HG03460 (cell line): ENCODE measurements around the gene RAMAC.
"Not testable (repeated sequence)": the region's sequence is repeated elsewhere in the genome, so short reads cannot be mapped to it uniquely, and the experiment has no call there.

Source experiments
- ATAC-seq: cut with Tn5 transposase; IDR thresholded peaks from one replicate; pipeline ENCODE4 v1.9.1; 2021; ENCODE audit not compliant: unreplicated experiment

RAMAC gene

DNA sequence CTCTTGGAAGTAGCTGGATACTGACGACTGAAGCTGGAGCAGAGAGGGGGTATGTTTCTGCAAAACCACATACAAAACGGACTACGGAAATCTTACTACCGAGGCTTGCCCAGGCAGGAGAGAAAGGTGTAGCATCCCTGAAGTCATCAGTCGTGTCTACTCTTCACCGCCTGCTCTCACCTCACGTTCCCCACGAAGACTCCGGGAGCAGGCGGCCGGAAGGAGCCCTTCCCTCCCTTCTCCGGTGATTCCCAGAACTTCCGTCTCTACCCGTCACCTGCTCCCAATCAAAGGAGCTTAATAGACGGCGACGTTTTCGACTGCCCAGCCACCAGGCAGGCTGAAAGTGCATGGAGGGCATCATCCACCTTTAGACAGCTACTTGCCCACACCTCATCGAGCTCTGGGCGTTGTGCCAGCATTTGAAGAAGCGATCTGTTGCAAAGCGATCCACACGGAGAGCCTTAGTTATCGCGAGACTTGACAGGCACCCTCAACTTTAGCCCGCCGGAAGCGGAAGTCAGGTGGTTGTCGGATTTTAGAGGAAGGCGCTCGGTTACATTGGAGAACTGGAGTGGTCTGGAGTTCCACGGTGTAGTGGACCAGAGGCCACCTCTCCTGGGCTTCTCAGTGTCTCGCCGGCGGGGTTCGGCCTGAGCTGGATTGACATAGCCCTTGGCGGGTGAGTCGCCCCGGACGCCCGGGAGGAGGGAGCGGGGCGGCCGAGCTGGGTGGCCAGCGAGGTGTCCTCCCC, at the start of gene RAMAC:
TSS of gene RAMAC (plus strand) at position 523 of the 754 bp plus-strand sequence. CDS start 2,809 bp downstream, outside the sequence.
- ATAC-seq, result peak; percentile 96

DNA sequence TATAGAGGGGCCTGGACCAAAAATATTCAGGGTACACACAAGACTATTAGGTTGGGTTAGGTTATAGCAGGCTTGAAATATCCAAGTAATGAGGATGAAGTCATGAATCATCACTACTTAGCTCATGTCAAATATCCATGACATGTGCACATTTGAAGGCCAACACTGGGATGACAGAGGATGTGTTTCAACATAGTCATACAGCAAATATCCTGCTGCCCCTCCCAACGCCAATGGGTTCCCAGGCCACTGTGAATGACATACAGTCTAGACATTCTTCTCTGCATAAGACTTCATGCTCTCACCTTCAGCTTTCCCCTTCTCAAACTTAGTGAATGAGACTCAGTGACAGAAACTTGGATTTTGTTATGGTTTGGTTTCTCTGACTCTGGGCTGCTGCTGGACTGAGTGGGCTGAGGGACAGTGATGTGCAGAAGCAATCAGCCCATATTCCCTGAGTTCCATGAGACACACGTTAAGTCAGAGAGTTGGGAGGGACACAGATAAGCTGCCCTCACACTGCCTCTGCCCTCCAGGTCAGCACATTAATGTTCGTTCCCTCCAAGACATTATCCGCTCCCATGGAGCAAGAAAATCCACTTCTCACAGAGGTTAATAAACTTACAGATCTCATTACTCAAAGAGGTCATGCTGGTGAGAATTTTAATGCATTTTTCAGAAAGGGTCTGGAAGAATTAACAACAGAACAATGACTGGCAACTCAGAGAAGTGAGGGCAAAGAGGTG, 48.9 kb upstream of the RAMAC start:
- no peak for ATAC-seq

DNA sequence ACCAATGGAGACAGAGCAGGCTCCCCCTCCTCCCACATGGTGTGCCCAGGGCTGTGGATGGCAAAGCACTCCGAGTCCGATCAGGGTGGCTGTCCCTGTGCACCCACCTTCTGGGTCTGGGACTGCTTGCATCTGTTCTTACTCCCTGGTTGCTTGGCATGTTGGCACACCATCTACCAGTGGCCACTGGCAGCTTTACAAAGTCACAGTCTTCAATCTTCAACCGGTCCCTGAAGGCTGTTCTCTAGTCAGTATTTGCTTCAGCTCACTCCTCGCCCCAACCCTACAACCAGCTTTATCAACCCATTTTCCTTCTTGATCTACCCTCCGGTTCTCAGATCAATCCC, 48.3 kb upstream of the RAMAC start:
- no peak for ATAC-seq

DNA sequence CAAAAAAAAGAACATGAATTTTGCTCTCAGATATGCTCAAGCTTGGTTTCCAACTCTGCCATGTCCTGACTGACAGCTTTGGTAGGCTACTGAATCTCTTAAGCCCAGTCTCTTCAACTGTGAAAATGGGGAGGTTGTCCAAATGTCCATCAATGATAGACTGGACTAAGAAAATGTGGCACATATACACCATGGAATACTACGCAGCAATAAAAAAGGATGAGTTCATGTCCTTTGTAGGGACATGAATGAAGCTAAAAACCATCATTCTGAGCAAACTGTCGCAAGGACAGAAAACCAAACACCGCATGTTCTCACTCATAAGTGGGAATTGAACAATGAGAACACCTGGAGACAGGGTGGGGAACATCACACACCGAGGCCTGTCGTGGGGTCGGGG, 46.3 kb upstream of the RAMAC start:
- not testable (repeated sequence) for ATAC-seq

DNA sequence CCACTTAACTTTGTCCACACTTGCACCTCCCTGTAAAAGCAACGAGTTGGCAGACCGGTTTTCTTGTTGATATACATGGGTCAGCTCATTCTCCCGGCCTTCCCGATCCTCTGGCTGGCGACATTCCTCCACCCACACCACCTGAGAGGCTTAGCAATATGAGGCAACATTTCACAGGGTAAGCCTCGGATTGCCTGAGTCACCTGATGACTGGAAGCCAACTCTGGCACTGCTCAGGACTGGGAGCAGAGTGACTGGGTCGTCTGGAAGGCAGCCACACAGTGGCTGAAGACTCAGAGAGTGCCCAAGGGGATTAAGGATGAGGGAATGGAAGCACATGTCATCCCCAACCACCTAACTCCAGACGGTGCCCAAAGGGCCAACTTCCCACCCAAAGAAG, 43.3 kb upstream of the RAMAC start:
- ATAC-seq, result no peak

DNA sequence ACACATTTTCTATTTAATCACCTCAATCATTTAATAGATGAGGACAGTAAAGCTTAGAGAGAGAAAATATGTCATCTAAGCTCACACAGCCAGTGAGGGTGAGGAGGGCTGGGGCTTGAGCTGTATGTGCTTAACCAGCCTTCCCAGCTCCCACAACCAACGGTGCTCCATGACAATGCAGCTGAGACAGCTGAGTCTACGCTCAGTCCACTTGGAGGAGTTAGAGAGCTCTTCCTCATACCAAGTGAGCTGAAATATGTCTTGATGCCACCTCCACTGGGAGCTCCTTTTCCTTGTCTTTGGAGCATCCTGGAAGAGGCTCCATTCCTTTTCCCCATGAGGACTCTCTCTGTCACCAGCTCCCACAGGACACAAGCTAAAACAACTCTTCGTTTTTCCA, 42.8 kb upstream of the RAMAC start:
- ATAC-seq, result no peak

DNA sequence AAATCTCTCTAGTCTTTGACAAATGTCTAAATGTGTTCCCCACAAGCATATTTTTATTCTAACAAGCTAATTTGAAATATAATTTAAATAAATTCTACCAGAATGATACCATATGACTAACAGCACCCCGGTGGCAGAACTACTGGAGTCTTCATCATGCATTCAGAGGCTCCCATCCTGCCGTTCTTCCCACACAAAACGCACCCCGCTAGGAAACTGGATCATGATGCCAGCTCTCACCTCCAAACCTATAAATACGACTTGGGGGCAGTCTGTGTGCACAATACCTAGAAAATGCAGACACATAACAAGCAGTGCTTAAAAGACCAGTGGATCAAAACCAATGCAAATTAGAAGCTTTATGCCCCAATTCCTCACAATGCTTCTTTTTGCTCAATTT, 42.0 kb upstream of the RAMAC start:
- no peak for ATAC-seq

DNA sequence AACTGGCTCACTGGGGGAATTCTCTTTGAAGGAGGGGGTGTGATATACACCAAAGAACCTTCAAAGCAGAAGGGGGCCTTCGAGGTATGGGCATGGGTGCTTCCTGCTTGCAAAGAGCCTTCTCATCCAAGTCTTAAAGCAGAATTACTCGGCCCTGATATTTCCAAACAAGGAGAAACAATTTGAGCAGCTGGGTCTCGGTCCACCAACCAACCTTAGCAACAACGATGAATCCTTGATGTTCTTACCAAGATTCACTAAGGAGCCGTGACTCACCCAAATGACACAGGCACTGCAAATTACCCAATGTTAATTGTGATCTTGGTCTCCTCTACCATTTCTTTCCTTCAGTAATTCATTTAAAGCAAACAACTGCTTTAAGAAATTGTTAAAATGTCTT, 41.2 kb upstream of the RAMAC start:
- no peak for ATAC-seq

DNA sequence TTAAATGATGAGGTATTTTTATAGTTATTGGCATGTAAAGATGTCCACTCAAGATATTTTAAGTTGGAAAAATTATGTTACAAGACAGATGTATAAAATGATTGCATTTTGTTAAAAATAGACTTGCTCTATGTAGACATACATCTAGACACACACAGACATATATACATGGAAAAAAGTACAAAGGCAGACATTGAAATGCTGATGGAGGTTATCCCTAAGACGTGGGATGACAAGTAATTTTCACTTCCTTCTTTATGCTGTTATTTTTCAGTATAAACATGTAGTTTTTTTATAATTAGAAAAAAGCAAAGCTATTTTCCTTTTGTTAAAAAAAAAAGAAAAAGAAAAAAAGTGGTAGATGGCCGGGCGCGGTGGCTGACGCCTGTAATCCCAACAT, 40.7 kb upstream of the RAMAC start:
- no peak for ATAC-seq

DNA sequence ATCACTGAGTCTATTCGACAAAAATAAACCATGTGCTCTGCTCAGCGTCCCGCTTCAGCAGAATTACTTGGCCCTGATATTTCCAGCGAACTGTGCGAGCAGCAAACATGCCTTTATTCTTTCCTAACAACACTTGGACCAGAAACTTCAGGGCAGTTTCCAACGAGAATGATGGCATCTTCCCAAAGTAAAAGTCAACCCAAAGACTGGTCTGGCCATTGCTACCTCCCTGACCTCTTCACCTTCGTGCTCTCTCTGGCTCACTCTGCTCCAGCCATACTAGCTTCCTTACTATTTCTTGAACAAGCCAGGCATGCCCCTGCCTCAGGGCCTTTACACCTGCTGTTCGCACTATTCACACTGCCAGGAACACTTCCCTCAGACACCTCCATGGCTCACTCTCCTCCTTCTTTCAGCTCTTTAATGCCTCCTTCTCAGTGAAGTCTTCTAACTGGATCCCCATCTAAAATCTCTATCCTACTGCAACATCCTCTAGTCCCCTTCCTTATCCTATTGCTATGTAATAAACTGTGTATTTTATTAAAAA, 39.8 kb upstream of the RAMAC start:
- ATAC-seq, result no peak

DNA sequence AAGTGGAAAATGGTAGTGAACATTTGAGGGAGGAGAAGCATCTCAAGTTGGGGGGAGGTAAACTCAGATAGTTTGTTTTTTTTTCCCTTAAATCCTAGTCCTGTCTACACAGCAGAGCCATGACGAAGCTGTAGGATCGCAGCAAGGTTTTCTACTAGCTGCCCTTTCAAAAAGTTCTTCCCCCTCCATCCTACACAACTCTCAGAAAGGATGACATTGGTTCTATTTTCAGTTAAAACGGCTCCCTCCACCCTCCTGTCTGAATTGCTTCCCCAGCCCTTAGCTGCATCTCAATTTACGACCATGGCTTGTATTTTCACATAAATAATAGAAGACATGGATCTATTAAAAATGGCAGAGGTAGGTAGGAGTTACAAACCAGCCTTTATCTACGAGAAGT, 35.7 kb upstream of the RAMAC start:
- no peak for ATAC-seq

DNA sequence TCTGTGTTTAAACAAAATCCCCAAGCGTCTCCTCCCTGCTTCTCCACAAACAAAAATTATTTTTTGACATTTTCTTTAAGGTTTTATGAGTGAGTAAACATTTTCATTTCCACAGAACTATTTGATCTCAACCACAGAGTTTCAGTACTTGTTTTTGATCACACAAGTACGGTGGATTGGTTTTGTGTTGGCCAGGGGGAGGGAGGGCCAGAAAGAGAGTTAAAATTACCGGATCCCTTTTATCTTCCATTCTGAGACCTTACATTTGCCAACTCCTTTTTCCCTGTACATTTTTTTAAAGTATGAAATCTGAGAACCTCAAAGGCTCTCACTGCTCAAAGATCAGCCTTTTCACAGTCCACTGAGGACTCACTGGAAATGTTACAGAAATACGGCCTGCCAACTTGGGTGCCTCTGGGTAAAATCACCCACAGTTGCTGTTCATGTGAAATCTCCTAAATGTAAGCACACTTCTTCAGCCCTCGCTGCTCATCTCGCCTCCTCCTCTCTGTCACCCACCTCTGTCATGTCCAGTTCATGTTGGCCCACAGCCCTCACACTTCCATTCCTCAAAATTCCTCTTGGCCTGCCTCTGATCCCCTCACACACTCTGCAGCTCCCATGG, 35.2 kb upstream of the RAMAC start:
- peak; percentile 61 for ATAC-seq

DNA sequence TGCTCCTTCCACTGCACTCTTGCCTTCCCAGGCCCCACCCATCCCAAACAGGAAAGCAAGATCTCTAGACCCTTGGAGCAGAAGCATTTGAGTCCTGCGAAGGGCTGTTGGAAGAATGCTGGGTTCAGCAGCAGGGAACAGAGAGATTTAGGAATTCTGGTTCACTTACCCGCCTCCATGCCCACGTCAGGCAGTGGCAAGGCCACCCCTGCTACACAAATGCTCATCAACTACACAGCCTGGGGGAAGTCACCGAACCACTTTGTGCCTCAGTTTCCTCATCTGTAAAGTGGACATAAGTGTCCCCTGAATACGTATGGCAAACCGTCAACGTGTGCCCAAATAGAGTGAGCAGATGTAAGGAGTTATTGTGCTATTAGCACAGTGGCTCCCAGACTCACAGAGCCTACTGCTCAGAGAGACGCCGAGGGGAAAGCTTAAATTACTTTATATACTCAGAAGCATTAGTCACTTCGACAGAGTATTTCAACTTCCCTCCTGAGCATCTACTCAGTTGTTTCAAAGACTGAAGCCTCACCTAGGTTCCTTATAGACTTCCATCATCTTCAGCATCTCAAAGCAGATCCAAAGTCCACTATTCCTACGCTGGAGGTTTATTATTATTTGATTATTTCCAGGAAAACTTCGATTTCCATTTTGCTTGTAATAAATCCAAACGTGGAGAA, 34.4 kb upstream of the RAMAC start:
- ATAC-seq, result no peak

DNA sequence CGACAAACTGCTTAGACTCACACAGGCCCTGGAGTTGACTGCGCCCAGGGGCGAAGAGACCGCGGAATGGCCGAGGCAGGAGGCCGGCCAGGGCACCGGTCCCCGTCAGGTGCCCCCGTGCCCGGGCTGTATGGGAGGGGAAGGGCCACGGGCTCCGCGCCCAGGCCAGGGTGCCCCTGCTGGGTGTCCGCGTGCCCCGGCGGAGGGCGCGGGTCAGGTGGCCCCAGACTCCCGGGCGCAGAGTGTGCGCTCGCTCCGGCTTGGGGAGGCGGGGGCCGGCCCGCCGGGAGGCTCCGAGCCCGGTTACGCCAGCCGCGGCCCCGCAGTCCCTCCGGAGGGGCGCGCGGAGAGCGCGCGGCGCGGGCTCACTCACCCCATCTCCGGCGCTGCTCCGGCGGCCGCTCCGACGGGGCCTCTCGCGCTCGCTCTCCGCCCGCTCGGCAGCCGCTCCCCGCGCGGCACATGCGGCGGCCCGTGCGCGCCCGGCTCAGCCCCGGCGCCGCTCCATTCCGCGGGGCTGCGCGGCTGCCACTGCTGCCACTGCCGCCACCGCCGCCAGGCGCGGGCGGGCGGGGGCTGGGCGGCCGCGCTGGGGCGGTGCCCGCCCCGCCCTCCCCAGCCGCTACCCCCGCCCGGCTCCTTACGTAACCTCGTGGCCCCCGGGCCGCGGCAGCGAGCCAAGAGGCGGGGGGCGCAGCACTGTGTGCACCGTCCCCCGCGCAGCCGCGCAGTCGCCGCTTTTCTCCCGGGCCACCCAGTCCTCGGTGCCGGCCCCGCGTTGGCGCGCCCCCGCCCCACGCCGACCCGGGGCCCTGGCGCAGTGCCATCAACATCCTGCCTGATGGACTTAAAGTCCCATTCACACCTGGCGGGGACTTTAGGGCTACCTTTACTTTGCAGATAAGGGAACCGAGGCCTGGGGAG, 33.6 kb upstream of the RAMAC start, which contains the start of gene HOMER2:
TSS of gene HOMER2 (minus strand) at position 563 of the 924 bp plus-strand sequence. CDS start at position 378, 185 bp downstream.
- no peak for ATAC-seq

DNA sequence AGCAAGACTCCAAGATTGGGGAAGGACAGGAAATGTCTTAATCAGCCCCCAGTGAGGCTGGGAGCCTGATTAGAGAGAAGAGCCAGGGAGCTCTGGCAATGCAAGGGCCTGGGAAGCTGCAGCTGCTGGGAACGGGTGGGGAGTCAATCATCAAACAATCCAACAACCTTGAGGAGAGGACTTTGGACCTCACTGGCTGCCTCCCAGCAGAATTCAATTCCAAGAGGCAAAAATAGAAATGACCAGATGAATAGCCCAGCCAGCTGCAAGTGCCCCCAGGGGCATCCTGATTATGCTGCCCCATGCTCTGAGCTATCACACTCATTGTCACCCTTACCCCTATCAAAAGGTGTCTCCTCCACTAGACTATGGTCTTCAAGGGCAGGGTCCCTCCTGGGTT, 27.4 kb upstream of the RAMAC start:
- no peak for ATAC-seq

DNA sequence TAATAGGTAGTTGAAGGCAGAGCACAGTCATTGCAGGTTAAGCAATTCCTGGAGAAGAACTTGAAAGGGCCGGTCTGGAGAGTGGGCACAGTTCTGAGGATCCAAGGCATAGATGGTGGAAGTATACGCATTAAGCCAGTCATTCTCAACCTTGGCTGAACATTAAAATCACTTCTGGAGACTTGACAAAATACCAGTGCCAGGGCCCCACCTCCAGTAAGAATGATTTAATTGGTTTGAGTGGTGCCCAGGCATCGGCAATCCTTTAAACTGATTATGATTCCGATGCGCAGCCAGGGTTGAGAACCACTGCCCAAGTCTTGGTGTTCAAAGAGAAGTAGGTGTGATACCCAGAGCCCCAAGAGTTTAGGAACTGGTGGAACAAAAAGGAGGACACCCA, 26.6 kb upstream of the RAMAC start:
- ATAC-seq, result no peak

DNA sequence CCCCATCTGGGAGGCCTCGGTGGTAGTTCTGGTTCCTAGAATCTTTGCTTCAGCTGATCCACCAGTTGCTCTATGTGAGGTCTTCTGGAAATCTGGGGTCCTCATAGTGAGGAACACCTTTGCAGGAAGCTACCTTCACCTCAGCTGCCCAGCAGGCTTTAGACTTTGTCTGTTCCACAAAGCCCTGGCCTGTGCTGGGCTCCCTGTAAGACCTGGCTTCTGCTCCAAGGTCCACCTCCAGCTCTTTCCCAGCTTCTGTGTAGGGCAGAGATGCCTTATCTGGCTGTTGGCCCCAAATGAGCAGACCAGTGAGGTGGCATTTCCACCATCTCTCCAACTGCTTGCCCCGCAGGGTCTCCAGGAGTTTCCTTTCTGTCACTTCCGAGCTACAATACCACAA, 25.2 kb upstream of the RAMAC start:
- ATAC-seq, result no peak

DNA sequence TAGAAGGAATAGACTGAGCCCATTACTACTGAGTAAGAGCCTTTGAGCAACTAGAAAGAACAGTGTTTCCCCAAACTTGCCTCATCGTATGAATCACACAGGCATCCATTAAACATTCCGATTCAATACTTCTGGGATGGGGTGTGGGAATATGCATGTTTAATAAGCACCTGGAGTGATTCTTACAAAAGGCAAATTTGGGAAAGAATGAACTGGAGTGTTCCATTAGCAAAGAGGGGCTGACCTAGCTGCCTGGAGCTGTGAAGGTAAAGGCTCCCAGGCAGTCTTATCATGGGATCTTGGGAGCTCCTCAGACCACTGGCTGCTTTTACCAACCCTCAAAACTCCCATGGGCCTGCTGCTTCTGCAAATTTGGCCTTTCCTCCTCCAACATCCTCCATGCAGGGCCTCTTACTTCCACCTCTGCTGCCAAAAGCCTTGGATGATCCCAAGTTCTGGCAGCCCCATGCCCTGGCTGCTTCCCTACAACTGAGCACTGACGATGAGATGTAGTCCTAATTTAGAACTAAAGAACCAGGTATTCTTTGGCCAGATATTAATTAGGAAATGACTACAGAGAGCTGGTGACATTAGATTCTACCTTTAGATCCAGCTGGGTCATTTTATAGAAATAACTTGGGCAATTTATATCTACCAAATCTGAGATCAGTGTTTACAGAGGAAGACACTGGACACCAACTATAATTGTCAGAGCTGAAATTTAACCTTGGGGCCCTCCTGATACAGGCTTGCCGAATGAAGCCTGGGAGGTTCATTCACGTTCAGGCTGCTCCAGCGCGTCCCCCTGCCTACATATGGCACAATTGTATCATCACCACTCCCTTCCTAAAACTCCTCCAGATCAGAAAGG, 22.3 kb upstream of the RAMAC start:
- no peak for ATAC-seq

DNA sequence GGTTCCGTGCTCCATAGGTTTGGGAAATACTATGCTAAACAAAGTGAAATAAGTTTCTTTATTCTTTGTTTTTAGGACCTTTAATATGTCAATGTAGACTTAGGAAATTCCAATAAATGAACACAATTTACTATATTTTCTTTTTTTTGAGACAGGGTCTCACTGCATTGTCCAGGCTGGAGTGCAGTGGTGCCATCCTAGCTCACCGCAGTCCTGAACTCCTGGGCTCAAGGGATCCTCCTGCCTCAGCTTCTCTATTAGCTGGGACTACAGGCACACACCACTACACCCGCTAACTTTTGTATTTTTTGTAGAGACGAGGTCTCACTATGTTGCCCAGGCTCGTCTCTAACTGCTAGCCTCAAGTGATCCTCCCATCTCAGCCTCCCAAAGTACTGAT, 21.1 kb upstream of the RAMAC start:
- ATAC-seq, result no peak
